Mucosa of stomach (tissue), 1 donor: ENCODE measurements around the gene PLCH1.
A peak's percentile ranks its signal among the peaks of the same experiment; 100 is the strongest.
"Not testable (repeated sequence)": the region's sequence is repeated elsewhere in the genome, so short reads cannot be mapped to it uniquely, and the experiment has no call there.

Source experiments
- H3K27me3 ChIP-seq: one replicate; pipeline ENCODE4 v1.7.0; 2013; ENCODE audit warnings: mild to moderate bottlenecking, low read length; ENCODE audit not compliant: control insufficient read depth, insufficient read depth
- H3K36me3 ChIP-seq: one replicate; pipeline ENCODE4 v1.7.0; 2013; ENCODE audit warnings: low read length; ENCODE audit not compliant: control insufficient read depth, insufficient read depth
- H3K4me1 ChIP-seq: one replicate; pipeline ENCODE4 v1.7.0; 2013; ENCODE audit warnings: mild to moderate bottlenecking, low read length; ENCODE audit not compliant: control insufficient read depth, insufficient read depth
- H3K4me3 ChIP-seq: one replicate; pipeline ENCODE4 v1.7.0; 2013; ENCODE audit warnings: low read length
- H3K9ac ChIP-seq: one replicate; pipeline ENCODE4 v1.7.0; 2013; ENCODE audit warnings: mild to moderate bottlenecking, low read length, moderate library complexity
- H3K9me3 ChIP-seq: one replicate; pipeline ENCODE4 v1.7.0; 2013; ENCODE audit warnings: mild to moderate bottlenecking, low read length, moderate library complexity; ENCODE audit not compliant: control insufficient read depth
- donor health status: Pancreatic carcinoma.

The PLCH1 gene

DNA sequence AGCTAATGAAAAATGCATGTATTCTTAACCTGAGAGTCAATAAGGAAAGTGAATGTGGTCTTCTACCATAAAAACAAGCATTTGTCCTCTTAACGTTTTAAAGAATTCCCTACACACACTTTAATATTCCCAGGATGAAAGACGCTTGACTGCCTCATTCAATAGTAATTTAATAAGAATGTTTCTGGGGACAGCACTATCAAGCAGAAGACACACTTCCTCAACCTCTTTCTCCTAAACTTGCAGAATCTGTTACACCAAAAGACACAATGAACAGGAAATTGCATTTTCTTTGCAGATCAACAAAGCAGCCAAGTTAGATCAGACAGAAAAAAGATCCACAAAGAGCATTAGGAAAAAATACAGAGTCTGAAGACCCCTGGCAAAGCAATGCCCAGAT is 97.7 kb downstream of the PLCH1 start:
- H3K4me3 ChIP-seq, result no peak overlapping the region
- no peaks in the 10 kb centered on the region for H3K9me3 ChIP-seq
- H3K27me3 ChIP-seq, result no peaks in the 10 kb centered on the region
- no peak overlapping the region for H3K9ac ChIP-seq
- H3K36me3 ChIP-seq, result no peaks in the 10 kb centered on the region
- H3K4me1 ChIP-seq, result peaks cover 53% of the 10 kb centered on the region

DNA sequence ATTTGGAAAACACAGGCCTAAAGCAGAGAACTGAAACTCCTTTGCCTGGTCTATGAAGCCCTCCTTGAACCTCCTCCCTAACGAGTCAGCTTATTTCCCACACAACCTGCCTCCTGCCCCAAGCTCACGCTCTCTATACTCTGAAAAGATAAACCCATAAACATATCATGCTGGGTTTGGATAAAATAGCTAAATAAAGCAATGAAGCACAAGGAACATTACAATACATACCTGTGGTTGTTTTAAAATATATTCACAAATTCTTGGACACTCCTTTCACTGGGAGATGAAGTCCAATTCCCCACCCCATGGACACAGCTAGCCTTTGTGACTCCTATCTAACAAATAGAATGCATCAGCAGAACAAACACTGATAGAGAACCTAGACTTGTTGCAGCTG is 98.2 kb downstream of the PLCH1 start:
- Histone ChIP-seq H3K4me1 (peaks cover 48% of the 10 kb centered on the region), H3K9me3 (no peaks in the 10 kb centered on the region), H3K27me3 (no peaks in the 10 kb centered on the region), H3K9ac (peak overlapping the region; percentile 27), H3K4me3 (peak overlapping the region; percentile 0), H3K36me3 (no peaks in the 10 kb centered on the region)

DNA sequence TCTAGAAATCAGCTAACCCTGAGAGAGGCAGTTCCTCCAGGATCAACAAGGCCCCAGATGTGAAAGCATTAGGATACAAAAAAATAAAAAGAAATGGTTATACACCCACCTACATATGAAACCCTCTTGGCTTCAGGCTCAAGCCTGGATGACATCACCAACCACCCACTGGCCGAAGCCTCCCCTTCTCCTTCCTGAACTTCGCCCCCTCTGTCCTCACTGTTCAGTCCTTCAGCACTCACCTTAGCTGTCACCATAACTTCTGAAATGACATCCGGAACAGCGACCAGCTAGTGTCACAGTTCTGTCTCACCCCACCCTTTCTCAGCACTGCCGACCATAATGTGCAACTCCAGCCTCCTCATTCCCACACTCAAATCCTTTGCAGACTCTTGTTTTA is 98.7 kb downstream of the PLCH1 start:
- H3K27me3 ChIP-seq, result no peaks in the 10 kb centered on the region
- H3K9me3 ChIP-seq, result no peaks in the 10 kb centered on the region
- peak overlapping the region; percentile 27 for H3K9ac ChIP-seq
- H3K4me1 ChIP-seq, result peaks cover 43% of the 10 kb centered on the region
- H3K36me3 ChIP-seq, result no peaks in the 10 kb centered on the region
- H3K4me3 ChIP-seq, result peak overlapping the region; percentile 0

- no peak overlapping the region for H3K4me3 ChIP-seq
- H3K27me3 ChIP-seq, result no peaks in the 10 kb centered on the region
- H3K4me1 ChIP-seq, result peaks cover 34% of the 10 kb centered on the region
- peaks cover 3% of the 10 kb centered on the region for H3K36me3 ChIP-seq
- no peak overlapping the region for H3K9ac ChIP-seq
- no peaks in the 10 kb centered on the region for H3K9me3 ChIP-seq
These were observed 101.2 kb downstream of the PLCH1 start for GRCh38 chr3:155643581-155644165.

DNA sequence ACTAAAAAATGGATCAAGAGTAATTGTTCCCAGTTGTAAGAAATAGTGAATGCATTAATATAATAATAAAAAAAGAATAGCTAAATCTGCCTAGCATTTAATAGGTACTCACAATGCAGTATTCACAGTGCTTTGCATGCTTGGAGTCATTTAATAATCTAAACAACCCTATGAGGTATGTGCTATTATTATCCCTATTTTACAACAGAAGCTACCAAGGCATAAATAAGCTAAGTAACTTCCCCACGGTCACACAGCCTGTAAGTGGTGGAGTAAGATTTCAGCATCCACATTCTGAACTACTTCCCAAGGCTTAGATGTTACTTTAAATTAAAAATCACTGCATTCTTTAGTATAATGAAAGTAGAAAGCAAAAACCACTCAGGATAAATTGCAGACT is 102.9 kb downstream of the PLCH1 start:
- H3K4me1 ChIP-seq, result peaks cover 28% of the 10 kb centered on the region
- H3K9me3 ChIP-seq, result no peaks in the 10 kb centered on the region
- H3K9ac ChIP-seq, result no peak overlapping the region
- no peak overlapping the region for H3K4me3 ChIP-seq
- H3K27me3 ChIP-seq, result no peaks in the 10 kb centered on the region
- H3K36me3 ChIP-seq, result peaks cover 3% of the 10 kb centered on the region

DNA sequence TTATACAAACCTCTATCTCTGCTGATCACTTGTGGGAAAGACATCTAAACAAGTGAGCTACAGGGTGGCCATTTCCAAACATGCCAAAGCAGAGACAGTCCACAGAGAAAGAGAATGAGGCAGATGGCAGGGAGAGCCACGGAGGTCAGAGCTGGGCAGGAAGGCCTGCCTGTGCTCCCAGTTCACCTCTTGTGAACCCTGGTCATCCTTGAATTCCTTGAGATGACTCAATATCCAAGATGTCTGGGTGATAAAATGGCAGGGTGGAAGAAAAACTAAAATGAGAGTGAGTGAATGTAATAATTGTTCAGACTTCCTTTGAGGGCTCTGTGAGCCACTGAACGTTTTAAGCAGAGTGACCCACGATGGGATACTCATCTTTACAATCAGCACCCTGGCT is 104.8 kb downstream of the PLCH1 start:
- no peaks in the 10 kb centered on the region for H3K27me3 ChIP-seq
- peaks cover 3% of the 10 kb centered on the region for H3K36me3 ChIP-seq
- H3K4me1 ChIP-seq, result peaks cover 9% of the 10 kb centered on the region
- H3K9ac ChIP-seq, result no peak overlapping the region
- no peaks in the 10 kb centered on the region for H3K9me3 ChIP-seq
- no peak overlapping the region for H3K4me3 ChIP-seq

DNA sequence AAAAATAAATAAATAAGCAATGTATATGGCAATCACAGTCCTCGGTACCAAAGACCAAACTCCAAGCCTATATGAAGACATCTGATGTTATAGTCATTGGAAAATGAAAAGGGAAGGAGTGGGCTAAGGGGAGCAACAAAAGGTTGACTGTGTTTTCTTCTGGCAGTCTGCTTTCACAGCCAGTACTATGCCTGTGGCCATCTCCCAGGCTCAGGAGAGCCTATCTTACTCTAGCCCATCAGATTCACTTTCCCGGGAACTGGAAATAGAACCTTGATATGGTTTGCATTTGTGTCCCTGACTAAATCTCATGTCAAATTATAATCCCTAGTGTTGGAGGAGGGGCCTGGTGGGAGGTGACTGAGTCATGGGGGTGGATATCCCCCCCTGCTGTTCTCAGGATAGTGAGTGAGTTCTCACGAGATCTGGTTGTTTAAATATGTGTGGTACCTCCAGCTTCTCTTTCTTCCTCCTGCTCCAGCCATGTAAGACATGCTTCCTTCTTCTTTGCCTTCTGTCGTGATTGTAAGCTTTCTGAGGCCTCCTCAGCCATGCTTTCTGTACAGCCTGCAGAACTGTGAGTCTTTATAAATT is 105.3 kb downstream of the PLCH1 start:
- Histone ChIP-seq H3K36me3 (peaks cover 3% of the 10 kb centered on the region), H3K4me3 (no peak overlapping the region), H3K9ac (no peak overlapping the region), H3K4me1 (peaks cover 9% of the 10 kb centered on the region), H3K9me3 (no peaks in the 10 kb centered on the region), H3K27me3 (no peaks in the 10 kb centered on the region)

DNA sequence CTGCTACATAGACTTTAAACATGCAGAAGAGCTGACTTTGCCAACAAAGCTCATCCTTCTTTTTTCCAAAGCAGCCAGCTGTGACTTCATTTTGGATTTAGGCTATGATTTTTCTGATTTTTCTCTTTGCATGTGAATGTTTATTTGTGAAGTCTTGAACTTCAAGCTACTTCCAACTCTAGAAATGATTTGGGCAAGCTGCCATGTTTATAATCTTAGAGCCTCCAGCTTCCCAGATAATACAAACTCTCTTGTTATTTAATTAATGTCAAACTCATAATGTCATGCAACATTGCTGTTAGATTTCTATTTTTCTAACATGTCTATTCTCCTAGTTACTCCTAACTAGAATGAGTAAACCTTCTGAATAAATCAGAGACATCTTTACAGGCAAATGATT is 106.4 kb downstream of the PLCH1 start:
- not testable (repeated sequence) for H3K9me3 ChIP-seq, H3K4me3 ChIP-seq, H3K27me3 ChIP-seq, H3K36me3 ChIP-seq, H3K4me1 ChIP-seq, H3K9ac ChIP-seq

- H3K36me3 ChIP-seq, result peaks cover 3% of the 10 kb centered on the region
- H3K9me3 ChIP-seq, result no peaks in the 10 kb centered on the region
- no peak overlapping the region for H3K4me3 ChIP-seq
- peaks cover 9% of the 10 kb centered on the region for H3K4me1 ChIP-seq
- no peak overlapping the region for H3K9ac ChIP-seq
- no peaks in the 10 kb centered on the region for H3K27me3 ChIP-seq
These were observed 107.3 kb downstream of the PLCH1 start for GRCh38 chr3:155637567-155637966.

GRCh38 chr3:155635056-155635455 is 109.8 kb downstream of the PLCH1 start:
- Histone ChIP-seq H3K9me3 (no peaks in the 10 kb centered on the region), H3K36me3 (peaks cover 3% of the 10 kb centered on the region), H3K27me3 (no peaks in the 10 kb centered on the region), H3K9ac (no peak overlapping the region), H3K4me1 (peaks cover 15% of the 10 kb centered on the region), H3K4me3 (no peak overlapping the region)

DNA sequence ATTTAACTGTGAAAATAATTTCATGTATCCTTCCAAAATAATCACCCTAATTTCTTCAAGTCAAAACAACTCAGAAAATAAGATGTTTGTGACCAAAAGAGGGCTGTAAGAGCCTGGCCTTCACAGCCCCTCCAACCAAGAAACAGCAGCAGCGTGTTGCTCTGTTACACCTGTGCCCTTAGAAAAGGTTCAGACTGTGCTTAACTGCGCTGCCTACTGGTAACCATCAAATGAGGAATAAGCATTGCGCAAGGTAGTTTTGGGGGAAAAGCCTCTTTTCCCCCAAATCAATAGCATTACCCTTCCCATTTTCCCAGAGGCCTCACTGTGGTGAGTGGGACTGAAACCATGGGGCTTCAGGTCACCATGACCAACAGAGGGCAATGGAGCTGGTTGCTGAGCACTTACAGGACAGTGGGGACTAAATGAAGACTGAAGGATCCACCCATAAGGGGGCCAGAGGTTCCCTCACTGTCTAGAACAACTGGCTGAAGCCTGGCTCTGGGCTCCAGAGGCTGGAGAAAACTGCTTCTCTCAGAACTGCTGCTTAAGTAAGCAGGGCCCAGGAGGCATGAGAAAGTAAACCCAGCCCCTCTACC is 110.7 kb downstream of the PLCH1 start:
- no peak overlapping the region for H3K9ac ChIP-seq
- H3K4me3 ChIP-seq, result no peak overlapping the region
- H3K27me3 ChIP-seq, result no peaks in the 10 kb centered on the region
- no peaks in the 10 kb centered on the region for H3K9me3 ChIP-seq
- peaks cover 15% of the 10 kb centered on the region for H3K4me1 ChIP-seq
- no peaks in the 10 kb centered on the region for H3K36me3 ChIP-seq

- no peak overlapping the region for H3K9ac ChIP-seq
- H3K9me3 ChIP-seq, result no peaks in the 10 kb centered on the region
- H3K4me1 ChIP-seq, result peaks cover 6% of the 10 kb centered on the region
- no peaks in the 10 kb centered on the region for H3K27me3 ChIP-seq
- no peak overlapping the region for H3K4me3 ChIP-seq
- H3K36me3 ChIP-seq, result no peaks in the 10 kb centered on the region
These were observed 113.4 kb downstream of the PLCH1 start for GRCh38 chr3:155631323-155632019.
